Measurements from ENCODE around the gene NIP7. TPM values are rescaled to one million over a fixed set of nuclear protein-coding genes. Genes with fewer than 3 reads are reported as not detected.

Gene NIP7
- total and polyA plus RNA-seq, 9 of the 15 experiments (the other 6 are each of a cell fraction or from before 2014, with no cell fraction given) = 28.9 to 85.5 (median 72.5) TPM

GRCh38 chr16:69330286-69331109, 9.1 kb upstream of the NIP7 start, which contains the start of gene PDF (continued):
- TF ChIP-seq RBM25 (IDR thresholded peaks at IDR 0.05; ENCODE audit: low read depth, low read length, severe bottlenecking) (peak; percentile 41), NR2C2 (CRISPR knock-in tag; IDR thresholded peaks at IDR 0.05) (no peak), NR2C2 (tag; IDR thresholded peaks at IDR 0.05) (peak; percentile 90), TFAP4 (CRISPR knock-in tag; IDR thresholded peaks at IDR 0.05; ENCODE audit: borderline replicate concordance) (no peak; the same call in none of the 2 replicates), EWSR1 (IDR thresholded peaks at IDR 0.05; ENCODE audit: borderline replicate concordance, low read depth, partially characterized antibody) (no peak), ZBTB33 (CRISPR knock-in tag; IDR thresholded peaks at IDR 0.05) (no peak; the same call in 1 of the 2 replicates), BDP1 (IDR thresholded peaks at IDR 0.05; ENCODE audit: insufficient read depth, insufficient read length) (no peak), ZNF324 (CRISPR knock-in tag; IDR thresholded peaks at IDR 0.05) (no peak), FOSL1 (tag; conservative IDR thresholded peaks at IDR 0.05) (0 out of 2 replicates have a peak, but pooled peaks have one; percentile 14), HNRNPUL1 (IDR thresholded peaks at IDR 0.05; ENCODE audit: low read length) (no peak), CBX1 (IDR thresholded peaks at IDR 0.05; ENCODE audit: low read depth) (peak; percentile 87), ZSCAN32 (CRISPR knock-in tag; IDR thresholded peaks at IDR 0.05) (peak; percentile 18), GTF2E2 (tag; IDR thresholded peaks at IDR 0.05) (0 out of 2 replicates have a peak, but pooled peaks have one; percentile 46), DDX20 (tag; IDR thresholded peaks at IDR 0.05; ENCODE audit: low read depth) (no peak), ZNF407 (IDR thresholded peaks at IDR 0.05; ENCODE audit: low read depth) (no peak), COPS2 (conservative IDR thresholded peaks at IDR 0.05) (no peak), NCOA6 (IDR thresholded peaks at IDR 0.05) (peak; percentile 19; the same call in 1 of the 2 replicates)

Data from K562 (cell line).